Measurements from ENCODE around the gene WNT9B.

- no peak for TF ChIP-seq POLR2A (IDR thresholded peaks at IDR 0.05)
- TF ChIP-seq CTCF (IDR thresholded peaks at IDR 0.05) = no peak
Measured at GRCh38 chr17:46851029-46851741, at the start of gene WNT9B.

Measured in adrenal gland (tissue), 5 donors.